Esophagus muscularis mucosa (tissue), 3 donors: ENCODE measurements around the gene FUT4.

ENCODE experiments used
- POLR2A ChIP-seq: fragments of 450-650 bp; IDR thresholded peaks from one replicate; pipeline ENCODE4 v1.6.1; 2017; ENCODE audit warnings: antibody characterized with exemption, moderate library complexity, mild to moderate bottlenecking, low read depth
- TF ChIP-seq, protein P1 (sequence below), 3 experiments: fragments of 200-600 bp in 2 of 3; fragments of 450-650 bp in 1 of 3; sonication (generic) in 2 of 3; IDR thresholded peaks; one replicate each; pipeline ENCODE4 v1.5.1; 2017 to 2019; ENCODE audit warnings: antibody characterized with exemption in 3 of 3, mild to moderate bottlenecking in 2 of 3, moderate library complexity in 1 of 3

DNA sequence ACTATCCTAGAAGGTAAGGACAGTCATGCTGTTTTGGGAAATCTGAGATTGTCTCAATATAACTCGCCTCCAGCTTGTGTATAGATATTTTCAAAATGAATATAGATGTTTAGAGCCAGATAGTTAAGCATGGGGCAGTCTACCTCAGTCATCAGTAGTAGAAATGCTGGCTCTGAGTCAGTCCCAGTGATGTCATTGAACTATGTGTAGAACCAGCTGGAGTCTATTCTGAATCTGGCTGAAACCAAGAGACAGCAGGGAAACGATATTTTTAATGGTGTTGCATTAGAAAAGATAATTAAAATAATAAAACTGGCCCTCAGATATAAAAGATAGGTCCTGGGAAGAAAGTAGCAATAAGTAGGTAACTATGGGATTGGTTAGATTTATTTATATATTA, 49.3 kb downstream of the FUT4 start:
- TF ChIP-seq, protein P1, sequence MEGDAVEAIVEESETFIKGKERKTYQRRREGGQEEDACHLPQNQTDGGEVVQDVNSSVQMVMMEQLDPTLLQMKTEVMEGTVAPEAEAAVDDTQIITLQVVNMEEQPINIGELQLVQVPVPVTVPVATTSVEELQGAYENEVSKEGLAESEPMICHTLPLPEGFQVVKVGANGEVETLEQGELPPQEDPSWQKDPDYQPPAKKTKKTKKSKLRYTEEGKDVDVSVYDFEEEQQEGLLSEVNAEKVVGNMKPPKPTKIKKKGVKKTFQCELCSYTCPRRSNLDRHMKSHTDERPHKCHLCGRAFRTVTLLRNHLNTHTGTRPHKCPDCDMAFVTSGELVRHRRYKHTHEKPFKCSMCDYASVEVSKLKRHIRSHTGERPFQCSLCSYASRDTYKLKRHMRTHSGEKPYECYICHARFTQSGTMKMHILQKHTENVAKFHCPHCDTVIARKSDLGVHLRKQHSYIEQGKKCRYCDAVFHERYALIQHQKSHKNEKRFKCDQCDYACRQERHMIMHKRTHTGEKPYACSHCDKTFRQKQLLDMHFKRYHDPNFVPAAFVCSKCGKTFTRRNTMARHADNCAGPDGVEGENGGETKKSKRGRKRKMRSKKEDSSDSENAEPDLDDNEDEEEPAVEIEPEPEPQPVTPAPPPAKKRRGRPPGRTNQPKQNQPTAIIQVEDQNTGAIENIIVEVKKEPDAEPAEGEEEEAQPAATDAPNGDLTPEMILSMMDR (IDR thresholded peaks at IDR 0.05): no peak
- no peak for TF ChIP-seq POLR2A
